Measurements from ENCODE around the gene PRKCQ. TPM values are rescaled to one million over a fixed set of nuclear protein-coding genes. Genes with fewer than 3 reads are reported as not detected.

Gene PRKCQ
- polyA plus RNA-seq, 10 donors: 8.4 to 18.1 (median 13.5) TPM

DNA sequence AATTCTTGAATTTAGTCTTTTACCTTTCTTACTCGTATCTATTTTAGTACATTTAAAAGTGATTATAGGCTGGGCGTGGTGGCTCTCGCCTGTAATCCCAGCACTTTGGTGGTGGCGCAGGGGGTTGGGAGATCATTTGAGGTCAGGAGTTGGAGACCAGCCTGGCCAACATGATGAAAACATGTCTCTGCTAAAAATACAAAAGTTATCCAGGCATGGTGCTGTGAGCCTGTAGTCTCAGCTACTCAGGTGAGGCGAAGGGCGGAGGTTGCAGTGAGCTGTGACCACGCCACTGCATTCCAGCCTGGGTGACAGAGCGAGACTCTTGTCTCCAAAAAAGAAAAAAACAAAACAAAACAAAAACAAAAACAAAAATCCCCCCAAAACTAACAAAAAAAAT, 12.2 kb downstream of the PRKCQ start:
- DNase-seq: no peak

DNA sequence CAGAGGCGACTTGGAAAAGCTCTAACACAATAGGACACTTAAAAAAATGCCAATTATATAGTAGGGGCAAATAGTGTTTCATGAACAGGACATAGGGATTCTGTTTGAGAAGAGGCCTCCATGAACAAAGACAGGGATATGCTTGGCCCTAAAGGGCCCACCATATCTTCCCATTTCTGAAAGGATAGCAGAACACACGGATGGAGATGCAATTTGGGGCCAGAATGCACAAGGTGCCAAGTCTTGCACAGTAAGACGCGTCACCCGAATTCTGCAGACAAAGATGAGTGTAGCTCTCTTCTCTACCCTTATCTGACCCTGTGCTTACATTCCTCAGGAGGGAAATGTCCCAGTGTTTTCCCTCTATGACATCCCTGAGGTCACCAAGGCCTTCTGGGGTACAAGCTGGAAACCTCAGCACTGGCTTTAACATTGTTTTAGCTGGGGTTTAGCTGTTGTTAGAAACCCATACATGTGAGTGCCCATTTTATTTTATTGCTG, 12.8 kb downstream of the PRKCQ start:
- DNase-seq: no peak

DNA sequence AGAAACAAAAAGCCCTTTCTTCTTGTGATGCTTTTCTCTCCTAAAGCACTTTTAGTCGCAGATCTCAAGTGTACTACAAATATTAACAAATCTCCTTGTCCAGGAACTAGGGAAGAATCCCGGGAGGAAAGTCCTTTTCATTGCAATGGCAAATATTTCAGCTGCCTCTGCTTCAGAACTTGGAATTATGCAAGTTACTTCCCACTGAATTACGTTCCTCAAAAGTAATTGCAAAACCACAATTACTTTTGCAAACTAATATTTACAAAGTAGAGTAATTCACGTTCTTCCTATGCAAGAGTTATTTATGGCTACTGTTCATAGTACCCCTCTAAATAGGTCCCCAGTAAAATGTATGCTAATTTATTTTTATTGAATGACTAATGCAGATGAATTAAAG, 14.5 kb downstream of the PRKCQ start:
- DNase-seq: peak in 1 of 3 donors; percentile 26

DNA sequence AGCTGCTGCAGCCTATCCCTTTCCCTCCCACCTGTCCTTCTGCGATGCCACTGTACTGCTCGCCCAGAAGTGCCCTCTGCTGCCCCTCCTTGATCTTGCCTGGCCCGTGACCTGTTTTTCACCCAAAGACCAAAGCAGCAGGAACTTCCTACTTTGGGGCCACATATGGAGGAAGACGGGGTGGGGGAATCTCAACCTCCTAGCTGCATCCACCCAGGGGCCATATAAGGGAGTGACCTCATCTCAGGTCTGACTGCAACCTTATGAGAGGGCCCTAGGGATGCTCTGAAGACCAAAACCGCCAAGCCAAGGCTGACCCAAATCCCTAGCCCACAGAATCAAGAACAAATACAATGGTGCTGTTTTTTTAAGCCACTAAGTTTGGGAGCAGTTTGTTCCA, 15.7 kb downstream of the PRKCQ start:
- no peak for DNase-seq

DNA sequence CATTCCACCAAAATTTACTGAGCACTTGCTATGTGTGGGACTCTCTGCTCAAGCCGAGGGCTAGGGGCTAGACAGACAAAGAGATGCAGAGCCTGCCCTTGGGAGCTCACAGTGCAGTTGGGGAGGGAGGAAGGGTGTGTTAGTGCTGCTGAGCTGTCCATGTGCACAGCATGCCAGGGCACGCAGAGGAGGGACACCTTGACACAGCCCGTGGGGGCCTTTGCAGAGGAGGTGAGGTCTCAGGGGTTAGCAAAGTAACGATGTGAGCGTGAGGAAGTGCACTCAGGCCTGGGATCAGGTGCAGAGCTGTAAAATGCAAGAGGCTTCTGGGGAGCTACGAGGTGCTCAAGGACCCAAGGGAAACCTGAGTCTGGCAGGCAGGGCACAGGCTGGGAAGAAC, 16.3 kb downstream of the PRKCQ start:
- no peak for DNase-seq

DNA sequence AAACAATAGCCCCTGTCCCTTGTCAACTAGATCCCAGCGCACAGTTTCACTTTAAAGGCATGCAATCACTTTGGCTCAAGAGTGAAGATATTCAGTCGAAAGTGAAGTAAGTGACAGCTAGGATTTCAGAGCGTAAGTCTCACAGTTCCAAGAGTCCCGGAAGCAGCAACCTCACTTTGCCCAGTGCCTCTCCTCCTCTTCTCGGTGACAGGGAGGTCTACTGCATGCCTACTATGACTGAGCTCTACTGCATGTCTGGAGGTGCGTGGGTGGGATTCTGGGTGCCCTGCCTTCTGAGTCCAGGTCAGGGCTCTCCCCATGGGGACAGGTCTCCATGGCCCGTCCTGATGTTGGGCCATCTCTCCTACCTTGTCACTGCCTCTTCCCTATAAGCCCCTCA, 17.0 kb downstream of the PRKCQ start:
- DNase-seq: no peak

DNA sequence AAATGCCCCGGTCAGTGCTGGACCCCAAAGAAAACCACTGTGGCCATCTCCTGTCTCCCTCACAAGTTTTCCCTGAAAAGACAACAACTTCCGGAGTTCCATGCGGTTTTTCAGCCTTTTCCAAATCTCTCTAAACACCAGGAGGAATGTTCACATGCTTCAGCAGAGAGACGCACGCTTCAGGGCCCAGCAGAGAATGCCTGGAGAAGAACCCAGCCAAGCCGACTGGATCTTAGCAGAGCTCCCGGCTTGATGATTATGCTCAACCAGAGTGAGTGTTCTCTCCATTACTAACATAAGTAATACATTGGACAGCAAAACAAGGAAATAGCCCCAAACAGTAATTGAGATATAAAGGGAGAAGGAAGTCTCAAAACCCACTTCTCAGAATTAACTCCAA, 17.9 kb downstream of the PRKCQ start:
- DNase-seq: no peak

DNA sequence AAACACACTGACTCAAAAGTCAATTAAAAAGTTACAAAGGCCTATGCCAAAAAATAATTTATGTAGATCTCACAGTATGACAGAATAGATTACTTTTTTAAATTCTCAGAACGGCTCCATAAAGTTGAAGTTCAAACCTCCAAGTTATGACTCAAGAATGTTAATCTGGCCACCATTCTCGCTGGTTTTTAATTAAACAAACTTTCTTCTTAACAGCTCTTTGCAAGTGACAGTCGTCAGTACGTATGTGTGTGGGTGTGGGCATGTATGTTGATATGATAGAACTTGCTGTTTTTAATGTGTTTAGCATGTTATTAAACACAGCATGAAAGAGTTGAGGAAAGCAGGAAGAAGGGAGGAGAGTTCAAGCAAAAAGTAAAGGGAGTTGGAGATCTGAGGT, 18.5 kb downstream of the PRKCQ start:
- DNase-seq: no peak

GRCh38 chr10:6558759-6559461, 21.2 kb downstream of the PRKCQ start:
- no peak for DNase-seq

DNA sequence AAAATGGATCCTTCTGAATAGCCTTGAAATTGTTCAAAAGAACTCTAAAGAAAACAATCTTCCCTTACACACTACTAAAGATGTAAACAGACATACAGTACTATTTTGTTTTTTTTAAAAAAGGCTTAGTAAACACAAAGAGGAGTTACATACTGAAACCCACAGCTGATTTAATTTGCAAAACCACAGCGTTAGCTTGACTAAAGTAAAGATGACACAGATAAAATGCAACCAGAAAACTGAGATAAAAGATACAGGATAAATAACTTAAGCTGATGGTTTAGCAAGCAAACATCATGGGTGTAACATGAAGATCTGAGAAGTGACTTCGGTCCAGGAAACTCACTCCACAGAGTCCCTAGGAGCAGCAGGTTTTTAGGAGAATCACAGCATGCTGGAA, 21.8 kb downstream of the PRKCQ start:
- no peak for DNase-seq

- DNase-seq: no peak
Observed at GRCh38 chr10:6553937-6554336, 26.1 kb downstream of the PRKCQ start.

GRCh38 chr10:6543431-6544005, 36.6 kb downstream of the PRKCQ start:
- no peak for DNase-seq

DNA sequence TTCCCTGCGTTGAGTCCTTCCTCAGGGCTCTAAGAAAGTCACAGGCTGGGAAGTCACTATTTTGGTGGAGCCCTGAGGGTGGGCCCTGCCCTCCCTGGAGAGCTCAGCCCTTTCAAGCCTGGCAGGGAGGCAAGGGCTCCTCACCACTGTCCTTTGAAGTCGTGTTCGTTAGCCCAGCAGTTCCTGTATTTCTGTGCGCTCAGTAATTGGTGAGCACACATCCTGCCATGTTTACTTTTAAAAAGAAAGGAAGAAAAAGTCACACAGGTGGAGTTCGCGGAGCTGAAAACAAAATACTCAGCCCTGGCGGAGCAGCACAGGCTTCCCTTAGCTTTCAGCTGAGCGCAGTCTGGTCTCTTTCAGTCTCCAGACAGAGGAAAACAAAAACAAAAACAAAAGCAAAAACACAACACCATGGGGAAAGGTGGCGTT, 37.1 kb downstream of the PRKCQ start:
- no peak for DNase-seq

- no peak for DNase-seq
Observed at GRCh38 chr10:6539833-6540232, 40.2 kb downstream of the PRKCQ start.

DNA sequence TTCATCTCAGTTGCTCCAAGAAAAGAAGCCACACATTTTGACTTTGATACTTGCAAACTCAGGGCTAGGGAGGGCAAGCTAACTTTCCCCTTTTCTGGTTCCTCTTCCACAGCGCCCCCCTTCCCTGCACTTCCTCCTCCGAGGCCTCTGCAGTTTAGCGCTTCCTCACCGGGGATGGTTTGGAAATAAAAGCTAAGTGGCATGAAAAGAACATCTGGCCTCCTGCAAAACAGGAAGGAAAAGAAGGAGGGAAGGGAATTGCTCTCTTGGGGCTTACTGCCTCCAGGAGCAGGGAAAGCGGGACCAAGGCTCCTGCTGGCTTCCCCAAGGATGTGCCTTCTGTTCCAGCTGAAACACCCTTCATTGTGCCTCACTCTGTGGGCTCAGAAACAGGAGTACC, 42.3 kb downstream of the PRKCQ start:
- DNase-seq: peak in 1 of 3 donors; percentile 34

- no peak for DNase-seq
Observed at GRCh38 chr10:6536102-6536501, 44.0 kb downstream of the PRKCQ start.

GRCh38 chr10:6535156-6535764, 44.8 kb downstream of the PRKCQ start:
- no peak for DNase-seq

GRCh38 chr10:6532321-6532720, 47.8 kb downstream of the PRKCQ start:
- no peak for DNase-seq

GRCh38 chr10:6530966-6531365, 49.1 kb downstream of the PRKCQ start:
- DNase-seq: no peak

DNA sequence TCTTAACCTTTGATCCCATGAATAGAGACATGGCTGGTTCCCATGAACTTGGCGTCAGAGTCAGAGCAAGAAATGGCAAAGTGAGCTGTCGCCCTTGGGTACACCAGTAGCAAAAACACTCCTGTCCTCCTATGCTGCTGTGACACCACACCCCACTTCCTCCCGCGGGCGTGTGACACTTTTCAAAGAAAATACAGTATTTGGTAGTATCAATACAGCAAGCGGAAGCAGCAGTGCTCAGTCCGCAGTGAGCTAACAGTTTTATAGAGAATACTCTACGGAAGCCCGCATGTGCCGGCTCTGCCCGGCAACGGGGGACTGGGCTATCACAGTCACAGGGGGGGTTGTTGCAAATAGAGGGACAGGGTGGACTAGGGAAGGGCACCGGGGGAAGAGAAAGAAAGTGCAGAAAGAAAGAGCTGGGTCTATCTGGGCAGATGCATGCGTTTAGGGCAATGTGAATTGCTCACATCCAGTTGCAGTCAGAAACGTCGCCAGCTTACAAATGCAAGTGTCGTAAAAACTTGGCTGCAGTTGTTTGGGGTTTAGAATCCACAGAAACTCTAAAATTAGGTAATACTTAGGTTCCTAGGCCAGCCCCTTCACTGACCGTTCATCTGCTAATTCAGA, 49.8 kb downstream of the PRKCQ start:
- DNase-seq: no peak

DNA sequence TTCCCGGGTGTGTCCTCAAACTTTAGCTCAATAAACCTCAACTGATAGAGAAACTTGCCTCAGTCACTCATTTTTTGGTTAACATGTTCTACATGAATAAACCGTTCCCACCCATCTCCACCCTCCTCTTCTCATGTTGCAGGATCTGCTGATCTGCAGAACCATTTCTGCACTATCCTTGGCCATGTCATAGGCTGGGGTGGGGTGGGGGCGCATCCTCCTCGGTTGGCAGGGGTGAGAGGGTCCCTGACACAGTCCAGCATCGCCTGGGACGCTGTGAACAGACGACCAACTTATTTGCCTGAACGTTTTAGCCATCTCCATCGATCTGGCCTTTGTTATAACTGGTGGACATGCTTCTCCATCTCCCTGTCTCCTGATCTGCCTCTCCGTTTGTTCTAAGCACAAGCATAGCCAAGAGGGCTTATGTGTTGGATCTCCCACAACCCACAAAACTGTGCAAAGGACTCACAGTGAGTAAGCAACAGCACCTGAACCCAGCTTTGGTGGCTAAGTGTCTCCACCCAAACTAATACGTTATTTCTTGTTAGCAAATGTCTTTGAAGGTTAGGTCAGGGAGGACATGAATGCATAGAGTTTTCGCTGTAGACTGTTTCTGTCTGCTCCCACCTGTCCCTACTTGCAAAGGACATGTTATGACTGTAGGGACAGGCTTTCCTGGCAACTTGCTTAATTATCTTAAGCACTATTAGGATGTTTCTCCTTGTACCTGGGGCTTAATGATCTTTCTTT, 51.7 kb downstream of the PRKCQ start:
- DNase-seq: no peak

- no peak for DNase-seq
Observed at GRCh38 chr10:6525599-6526165, 54.4 kb downstream of the PRKCQ start.
